Limb (tissue), 2 donors: ENCODE measurements around the gene TXNDC15.
"Not testable (repeated sequence)": the region's sequence is repeated elsewhere in the genome, so short reads cannot be mapped to it uniquely, and the experiment has no call there.

Experiments used
- DNase-seq, 2 donors: peaks; one replicate each; pipeline ENCODE4 v3.0.0-alpha.2; 2016; ENCODE audit errors: extremely low spot score in 2 of 2

Gene TXNDC15

GRCh38 chr5:134873987-134874830 is at the start of gene TXNDC15:
Gene TXNDC15 (plus strand): TSS chr5:134874371. CDS start chr5:134874428, 57 bp downstream.
- peak; percentile 91 to 92 for DNase-seq

GRCh38 chr5:134824681-134825080 is 49.5 kb upstream of the TXNDC15 start:
- DNase-seq = no peak

GRCh38 chr5:134825212-134825611 is 49.0 kb upstream of the TXNDC15 start:
- DNase-seq = no peak

GRCh38 chr5:134833340-134834032 is 40.7 kb upstream of the TXNDC15 start:
- no peak for DNase-seq

GRCh38 chr5:134835623-134836022 is 38.5 kb upstream of the TXNDC15 start:
- DNase-seq = no peak

GRCh38 chr5:134837530-134838181 is 36.5 kb upstream of the TXNDC15 start:
- DNase-seq = no peak

- DNase-seq = not testable (repeated sequence)
Observed at GRCh38 chr5:134838361-134838760, 35.8 kb upstream of the TXNDC15 start.

GRCh38 chr5:134840811-134841210 is 33.4 kb upstream of the TXNDC15 start:
- no peak for DNase-seq

GRCh38 chr5:134844252-134844651 is 29.9 kb upstream of the TXNDC15 start:
- DNase-seq = no peak

GRCh38 chr5:134845335-134845851 is 28.8 kb upstream of the TXNDC15 start:
- no peak for DNase-seq

GRCh38 chr5:134845852-134846640 is 28.1 kb upstream of the TXNDC15 start, which contains the start of gene C5orf24:
Gene C5orf24 (plus strand): TSS chr5:134845968. CDS start chr5:134854901, 8,933 bp downstream.
- peak; percentile 95 to 96 for DNase-seq

GRCh38 chr5:134846641-134846960 is 27.6 kb upstream of the TXNDC15 start:
- DNase-seq = peak; percentile 4 to 33

- not testable (repeated sequence) for DNase-seq
Observed at GRCh38 chr5:134849434-134849933, 24.7 kb upstream of the TXNDC15 start.

GRCh38 chr5:134851307-134851923 is 22.8 kb upstream of the TXNDC15 start:
- DNase-seq = no peak

- DNase-seq = not testable (repeated sequence)
Observed at GRCh38 chr5:134856465-134856864, 17.7 kb upstream of the TXNDC15 start.

GRCh38 chr5:134857401-134857800 is 16.8 kb upstream of the TXNDC15 start:
- no peak for DNase-seq

GRCh38 chr5:134864707-134865106 is 9.5 kb upstream of the TXNDC15 start:
- DNase-seq = no peak

GRCh38 chr5:134873494-134873893 is 677 bp upstream of the TXNDC15 start:
- DNase-seq = no peak

GRCh38 chr5:134874831-134875655 is 872 bp downstream of the TXNDC15 start:
- peak; percentile 69 to 71 for DNase-seq

- DNase-seq = no peak
Observed at GRCh38 chr5:134877159-134877558, 3.0 kb downstream of the TXNDC15 start.
